Measurements from ENCODE around the gene TNNC2. TPM values are rescaled to one million over a fixed set of nuclear protein-coding genes. Genes with fewer than 3 reads are reported as not detected.

TNNC2 gene
- polyA plus RNA-seq, 1 donor from 2014 or later = 3.8 TPM

DNA sequence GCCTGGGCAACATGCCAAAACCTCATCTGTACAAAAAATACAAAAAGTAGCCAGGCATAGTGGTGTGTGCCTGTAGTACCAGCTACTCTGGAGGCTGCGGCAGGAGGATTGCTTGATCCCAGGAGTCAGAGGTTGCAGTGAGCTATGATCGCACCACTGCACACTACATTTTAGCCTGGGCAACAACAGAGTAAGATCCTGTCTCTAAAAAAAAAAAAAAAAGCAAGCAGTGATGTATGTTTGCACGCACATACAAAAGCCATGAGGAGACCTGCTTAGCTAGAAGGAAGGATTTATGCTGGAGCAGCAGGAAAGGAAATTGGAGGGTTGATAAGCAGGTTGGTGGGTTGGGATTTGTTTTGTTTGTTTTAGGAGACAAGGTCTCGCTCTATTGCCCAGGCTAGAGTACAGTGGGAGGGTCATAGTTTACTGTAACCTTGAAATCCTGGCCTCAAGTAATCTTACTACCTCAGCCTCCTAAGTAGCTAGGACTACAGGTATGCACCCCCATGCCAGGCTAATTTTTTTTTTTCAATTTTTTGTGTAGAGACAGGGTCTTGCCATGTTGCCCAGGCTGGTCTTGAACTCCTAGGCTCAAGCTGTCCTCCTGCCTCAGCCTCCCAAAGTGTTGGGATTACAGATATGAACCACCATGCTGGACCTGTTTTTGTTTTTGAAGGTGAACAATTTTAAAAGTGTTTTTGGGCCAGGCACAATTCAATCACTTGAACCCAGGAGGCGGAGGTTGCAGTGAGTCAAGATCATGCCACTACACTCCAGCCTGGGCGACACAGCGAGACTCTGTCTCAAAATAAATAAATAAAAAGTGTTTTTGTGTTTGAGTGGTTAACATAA, 34.3 kb upstream of the TNNC2 start:
- TF ChIP-seq, protein P1, sequence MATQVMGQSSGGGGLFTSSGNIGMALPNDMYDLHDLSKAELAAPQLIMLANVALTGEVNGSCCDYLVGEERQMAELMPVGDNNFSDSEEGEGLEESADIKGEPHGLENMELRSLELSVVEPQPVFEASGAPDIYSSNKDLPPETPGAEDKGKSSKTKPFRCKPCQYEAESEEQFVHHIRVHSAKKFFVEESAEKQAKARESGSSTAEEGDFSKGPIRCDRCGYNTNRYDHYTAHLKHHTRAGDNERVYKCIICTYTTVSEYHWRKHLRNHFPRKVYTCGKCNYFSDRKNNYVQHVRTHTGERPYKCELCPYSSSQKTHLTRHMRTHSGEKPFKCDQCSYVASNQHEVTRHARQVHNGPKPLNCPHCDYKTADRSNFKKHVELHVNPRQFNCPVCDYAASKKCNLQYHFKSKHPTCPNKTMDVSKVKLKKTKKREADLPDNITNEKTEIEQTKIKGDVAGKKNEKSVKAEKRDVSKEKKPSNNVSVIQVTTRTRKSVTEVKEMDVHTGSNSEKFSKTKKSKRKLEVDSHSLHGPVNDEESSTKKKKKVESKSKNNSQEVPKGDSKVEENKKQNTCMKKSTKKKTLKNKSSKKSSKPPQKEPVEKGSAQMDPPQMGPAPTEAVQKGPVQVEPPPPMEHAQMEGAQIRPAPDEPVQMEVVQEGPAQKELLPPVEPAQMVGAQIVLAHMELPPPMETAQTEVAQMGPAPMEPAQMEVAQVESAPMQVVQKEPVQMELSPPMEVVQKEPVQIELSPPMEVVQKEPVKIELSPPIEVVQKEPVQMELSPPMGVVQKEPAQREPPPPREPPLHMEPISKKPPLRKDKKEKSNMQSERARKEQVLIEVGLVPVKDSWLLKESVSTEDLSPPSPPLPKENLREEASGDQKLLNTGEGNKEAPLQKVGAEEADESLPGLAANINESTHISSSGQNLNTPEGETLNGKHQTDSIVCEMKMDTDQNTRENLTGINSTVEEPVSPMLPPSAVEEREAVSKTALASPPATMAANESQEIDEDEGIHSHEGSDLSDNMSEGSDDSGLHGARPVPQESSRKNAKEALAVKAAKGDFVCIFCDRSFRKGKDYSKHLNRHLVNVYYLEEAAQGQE (IDR thresholded peaks at IDR 0.05; ENCODE audit: borderline replicate concordance) = no peak
- TF ChIP-seq RAD21 (conservative IDR thresholded peaks at IDR 0.05) (no peak), MXI1 (conservative IDR thresholded peaks at IDR 0.05; ENCODE audit: poor library complexity, severe bottlenecking) (no peak), TAF1 (IDR thresholded peaks at IDR 0.05; ENCODE audit: low read depth) (no peak), POLR2AphosphoS5 (IDR thresholded peaks at IDR 0.05) (no peak), SMC3 (conservative IDR thresholded peaks at IDR 0.05; ENCODE audit: poor library complexity) (no peak), EP300 (conservative IDR thresholded peaks at IDR 0.05; ENCODE audit: poor library complexity, severe bottlenecking) (no peak), EZH2 (IDR thresholded peaks at IDR 0.05; ENCODE audit: borderline replicate concordance, insufficient read depth, low read length, poor library complexity, severe bottlenecking) (no peak)
- TF ChIP-seq, protein P2, sequence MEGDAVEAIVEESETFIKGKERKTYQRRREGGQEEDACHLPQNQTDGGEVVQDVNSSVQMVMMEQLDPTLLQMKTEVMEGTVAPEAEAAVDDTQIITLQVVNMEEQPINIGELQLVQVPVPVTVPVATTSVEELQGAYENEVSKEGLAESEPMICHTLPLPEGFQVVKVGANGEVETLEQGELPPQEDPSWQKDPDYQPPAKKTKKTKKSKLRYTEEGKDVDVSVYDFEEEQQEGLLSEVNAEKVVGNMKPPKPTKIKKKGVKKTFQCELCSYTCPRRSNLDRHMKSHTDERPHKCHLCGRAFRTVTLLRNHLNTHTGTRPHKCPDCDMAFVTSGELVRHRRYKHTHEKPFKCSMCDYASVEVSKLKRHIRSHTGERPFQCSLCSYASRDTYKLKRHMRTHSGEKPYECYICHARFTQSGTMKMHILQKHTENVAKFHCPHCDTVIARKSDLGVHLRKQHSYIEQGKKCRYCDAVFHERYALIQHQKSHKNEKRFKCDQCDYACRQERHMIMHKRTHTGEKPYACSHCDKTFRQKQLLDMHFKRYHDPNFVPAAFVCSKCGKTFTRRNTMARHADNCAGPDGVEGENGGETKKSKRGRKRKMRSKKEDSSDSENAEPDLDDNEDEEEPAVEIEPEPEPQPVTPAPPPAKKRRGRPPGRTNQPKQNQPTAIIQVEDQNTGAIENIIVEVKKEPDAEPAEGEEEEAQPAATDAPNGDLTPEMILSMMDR (IDR thresholded peaks at IDR 0.05; ENCODE audit: poor library complexity, severe bottlenecking) = no peak
- H3K4me2 ChIP-seq (ENCODE audit: low read length) = no peak overlapping the region
- no peaks in the 10 kb centered on the region for H3K27me3 ChIP-seq (ENCODE audit: insufficient read depth, low read depth, low read length)
- peaks cover 19% of the 10 kb centered on the region for H3K79me2 ChIP-seq (replicated peaks; ENCODE audit: insufficient read depth, low read length)
- no peak overlapping the region for H2AFZ ChIP-seq (ENCODE audit: low read depth, low read length)
- no peaks in the 10 kb centered on the region for H3K9me3 ChIP-seq (ENCODE audit: low read length)
- H3K36me3 ChIP-seq (ENCODE audit: insufficient read depth, low read length) = no peaks in the 10 kb centered on the region
- no peaks in the 10 kb centered on the region for H3F3A ChIP-seq (ENCODE audit: insufficient read depth, low read length, poor library complexity, severe bottlenecking)
- H3K27ac ChIP-seq (ENCODE audit: low read length) = no peak overlapping the region
- H3K4me3 ChIP-seq (ENCODE audit: low read length) = no peak overlapping the region
- no peaks in the 10 kb centered on the region for H4K20me1 ChIP-seq (ENCODE audit: insufficient read depth)
- no peak overlapping the region for H3K9ac ChIP-seq (ENCODE audit: low read length)
- no peaks in the 10 kb centered on the region for H3K9me2 ChIP-seq (ENCODE audit: insufficient read depth, low read length)

DNA sequence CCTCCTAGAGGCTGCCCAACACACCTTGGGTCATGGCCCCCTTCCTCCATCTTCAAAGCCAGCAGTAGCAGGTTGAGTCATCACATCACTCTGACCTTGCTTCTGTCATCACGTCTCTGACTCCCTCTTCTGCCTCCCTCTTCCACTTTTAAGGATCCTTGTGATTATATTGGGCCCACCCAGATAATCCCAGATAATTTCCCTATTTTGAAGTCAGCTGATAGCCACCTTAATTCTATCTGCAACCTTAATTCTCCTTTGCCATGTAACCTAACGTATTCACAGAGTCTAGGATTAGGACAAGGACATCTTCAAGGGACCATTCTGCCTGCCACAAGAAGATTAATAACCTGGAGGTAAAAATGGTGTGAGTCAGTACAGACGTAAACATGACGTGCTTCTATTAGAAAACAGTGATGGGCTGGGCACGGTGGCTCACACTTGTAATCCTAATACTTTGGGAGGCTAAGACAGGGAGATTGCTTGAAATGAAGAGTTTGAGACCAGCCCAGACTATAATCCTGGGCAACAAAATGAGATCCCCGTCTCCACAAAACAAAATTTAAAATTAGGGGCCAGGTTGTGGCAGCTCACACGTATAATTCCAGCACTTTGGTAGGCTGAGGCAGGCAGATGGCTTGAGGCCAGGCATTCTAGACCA, 33.6 kb upstream of the TNNC2 start:
- H3K36me3 ChIP-seq (ENCODE audit: insufficient read depth, low read length) = no peaks in the 10 kb centered on the region
- no peaks in the 10 kb centered on the region for H4K20me1 ChIP-seq (ENCODE audit: insufficient read depth)
- no peak overlapping the region for H3K27ac ChIP-seq (ENCODE audit: low read length)
- no peak overlapping the region for H3K4me2 ChIP-seq (ENCODE audit: low read length)
- no peaks in the 10 kb centered on the region for H3K9me2 ChIP-seq (ENCODE audit: insufficient read depth, low read length)
- TF ChIP-seq SMC3 (conservative IDR thresholded peaks at IDR 0.05; ENCODE audit: poor library complexity) = no peak
- no peak for TF ChIP-seq EZH2 (IDR thresholded peaks at IDR 0.05; ENCODE audit: borderline replicate concordance, insufficient read depth, low read length, poor library complexity, severe bottlenecking)
- no peak for TF ChIP-seq TAF1 (IDR thresholded peaks at IDR 0.05; ENCODE audit: low read depth)
- TF ChIP-seq MXI1 (conservative IDR thresholded peaks at IDR 0.05; ENCODE audit: poor library complexity, severe bottlenecking) = no peak
- TF ChIP-seq EP300 (conservative IDR thresholded peaks at IDR 0.05; ENCODE audit: poor library complexity, severe bottlenecking) = no peak
- TF ChIP-seq, protein P2 (IDR thresholded peaks at IDR 0.05; ENCODE audit: poor library complexity, severe bottlenecking) = no peak
- TF ChIP-seq, protein P1 (IDR thresholded peaks at IDR 0.05; ENCODE audit: borderline replicate concordance) = no peak
- no peak for TF ChIP-seq POLR2AphosphoS5 (IDR thresholded peaks at IDR 0.05)
- no peak for TF ChIP-seq RAD21 (conservative IDR thresholded peaks at IDR 0.05)
- H2AFZ ChIP-seq (ENCODE audit: low read depth, low read length) = no peak overlapping the region
- peaks cover 27% of the 10 kb centered on the region for H3K79me2 ChIP-seq (replicated peaks; ENCODE audit: insufficient read depth, low read length)
- no peaks in the 10 kb centered on the region for H3F3A ChIP-seq (ENCODE audit: insufficient read depth, low read length, poor library complexity, severe bottlenecking)
- no peak overlapping the region for H3K9ac ChIP-seq (ENCODE audit: low read length)
- no peaks in the 10 kb centered on the region for H3K27me3 ChIP-seq (ENCODE audit: insufficient read depth, low read depth, low read length)
- no peak overlapping the region for H3K4me3 ChIP-seq (ENCODE audit: low read length)
- no peaks in the 10 kb centered on the region for H3K9me3 ChIP-seq (ENCODE audit: low read length)

All from neural cell (in vitro differentiated cells).